RKO (cell line): ENCODE data around the gene HNRNPDL.
"Not testable (repeated sequence)": the region's sequence is repeated elsewhere in the genome, so short reads cannot be mapped to it uniquely, and the experiment has no call there.

ENCODE experiments used
- DNase-seq: peaks from one replicate; pipeline ENCODE4 v3.0.0-alpha.2; 2016; ENCODE audit warnings: low spot score

Gene HNRNPDL

DNA sequence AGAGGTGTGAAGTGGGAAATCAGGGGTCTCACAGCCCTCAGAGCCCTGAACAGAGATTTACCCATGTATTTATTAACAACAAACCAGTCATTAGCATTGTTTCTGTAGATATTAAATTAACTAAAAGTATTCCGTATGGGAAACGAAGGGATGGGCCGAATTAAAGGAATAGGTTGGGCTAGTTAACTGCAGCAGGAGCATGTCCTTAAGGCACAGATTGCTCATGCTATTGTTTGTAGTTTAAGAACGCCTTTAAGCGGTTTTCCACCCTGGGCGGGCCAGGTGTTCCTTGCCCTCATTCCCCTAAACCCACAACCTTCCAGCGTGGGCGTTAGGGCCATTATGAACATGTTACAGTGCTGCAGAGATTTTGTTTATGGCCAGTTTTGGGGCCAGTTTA is 44.0 kb downstream of the HNRNPDL start:
- DNase-seq: not testable (repeated sequence)

GRCh38 chr4:82382751-82383150 is 47.5 kb downstream of the HNRNPDL start:
- no peak for DNase-seq

GRCh38 chr4:82381661-82382296 is 48.5 kb downstream of the HNRNPDL start:
- DNase-seq: peak; percentile 43

- no peak for DNase-seq
Measured at GRCh38 chr4:82381235-82381634, 49.0 kb downstream of the HNRNPDL start.

GRCh38 chr4:82380831-82381230 is 49.4 kb downstream of the HNRNPDL start:
- DNase-seq: no peak

DNA sequence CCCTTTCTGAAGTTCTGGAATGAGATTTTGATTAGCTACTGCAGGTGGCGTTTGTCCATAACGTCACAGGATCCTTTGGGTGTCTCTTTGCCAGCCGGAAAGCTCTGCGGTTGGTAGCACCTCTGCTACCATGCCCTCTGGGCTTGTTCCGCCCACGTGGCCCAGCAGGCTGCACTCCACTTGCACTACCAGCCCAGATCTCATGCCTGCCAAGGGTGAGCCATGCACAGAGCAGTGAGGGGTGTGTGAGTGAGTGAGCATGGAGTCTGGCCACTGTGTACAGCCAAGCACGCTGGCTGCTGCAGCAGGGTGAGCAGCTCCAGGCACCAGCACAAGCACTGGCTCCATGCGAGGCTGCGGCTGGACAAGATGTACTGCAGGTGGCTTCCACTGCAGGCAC is 49.9 kb downstream of the HNRNPDL start:
- DNase-seq: no peak

DNA sequence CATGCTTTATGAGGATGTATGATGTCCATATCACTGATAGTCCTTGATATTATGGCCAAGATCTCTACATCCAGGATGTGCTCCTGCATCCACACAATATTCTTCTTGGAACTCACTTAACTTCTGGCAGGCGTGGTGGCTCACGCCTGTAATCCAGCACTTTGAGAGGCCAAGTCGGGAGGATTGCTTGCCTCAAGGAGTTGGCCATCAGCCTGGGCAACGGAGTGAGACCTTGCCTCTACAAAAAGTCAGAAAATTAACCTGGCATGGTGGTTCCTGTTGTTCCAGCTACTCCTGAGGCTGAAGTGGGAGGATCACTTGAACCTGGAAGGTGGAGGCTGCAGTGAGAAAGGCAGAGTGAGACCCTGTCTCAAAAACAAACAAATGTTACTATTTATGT is 54.2 kb downstream of the HNRNPDL start:
- DNase-seq: no peak

DNA sequence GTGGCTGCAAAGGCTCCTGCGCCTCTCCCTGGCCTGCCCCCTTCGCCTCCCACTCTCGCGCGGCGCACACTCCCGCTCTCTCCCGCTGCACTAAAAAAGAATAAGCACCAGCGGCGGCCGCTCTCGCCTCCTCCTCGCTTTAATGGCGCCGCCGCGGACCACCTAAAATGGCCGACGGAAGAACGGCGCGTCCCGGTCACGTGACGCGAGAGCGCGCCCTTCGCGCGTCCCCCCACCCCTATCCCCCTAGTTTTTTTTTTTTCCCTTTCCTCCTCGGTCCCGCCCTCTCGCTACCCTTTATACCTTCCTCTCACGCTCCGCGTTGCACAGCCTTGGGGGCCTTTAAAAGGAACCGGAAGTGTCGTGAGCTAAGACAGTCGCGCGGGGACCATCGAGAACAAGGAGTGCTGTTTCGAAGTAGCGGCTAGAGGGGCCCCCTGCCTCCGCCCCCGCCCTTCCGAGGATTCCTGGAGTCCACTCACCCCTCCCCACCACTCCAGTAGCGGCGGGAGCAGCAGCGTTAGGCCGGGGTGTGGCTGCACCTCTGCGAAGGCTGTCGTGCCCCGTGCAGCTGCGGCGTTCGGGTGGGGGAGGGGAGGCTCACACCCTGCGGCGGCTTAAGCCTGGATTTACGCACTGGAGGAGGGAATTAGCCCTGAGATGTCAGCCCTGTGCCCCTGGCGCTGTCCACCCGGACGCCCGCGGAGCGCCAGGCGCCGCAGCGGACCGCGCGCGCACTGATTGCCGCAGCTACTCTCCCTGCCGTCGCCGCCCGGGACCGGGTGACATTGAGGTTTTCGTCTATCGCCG is 56.2 kb downstream of the HNRNPDL start, which contains the start of gene HNRNPD:
Gene HNRNPD (minus strand): TSS at position 176 of the 810 bp plus-strand sequence. CDS start 313 bp downstream, outside the sequence.
- peak; percentile 100 for DNase-seq

GRCh38 chr4:82373486-82373815 is 56.8 kb downstream of the HNRNPDL start:
- no peak for DNase-seq
